Body of pancreas (tissue), 4 donors: ENCODE measurements around the gene CDC5L. TPM values are rescaled to one million over a fixed set of nuclear protein-coding genes. Genes with fewer than 3 reads are reported as not detected.

ENCODE experiments used
- ATAC-seq: fragments of 150-250 bp; one replicate; pipeline ENCODE4 v1.9.1; 2016
- DNase-seq, 4 donors: peaks; one replicate each; pipeline ENCODE4 v3.0.0-alpha.2; 2019
- H3K27ac ChIP-seq, 4 donors: fragments of 200-600 bp; sonication (generic); 1 replicate in 3 of 4; 2 replicates in 1 of 4; pipeline versions ENCODE4 v1.5.1 to v1.6.1; 2016 to 2019; ENCODE audit warnings: mild to moderate bottlenecking in 1 of 4, mixed read lengths in 1 of 4, moderate library complexity in 1 of 4
- H3K27me3 ChIP-seq, 2 donors: fragments of 200-600 bp; sonication (generic); one replicate each; pipeline ENCODE4 v1.6.0; 2016; ENCODE audit warnings: mild to moderate bottlenecking in 1 of 2
- H3K36me3 ChIP-seq, 2 donors: fragments of 200-600 bp; sonication (generic); replicated peaks in 1 of 2; 2 replicates each; pipeline ENCODE4 v1.5.1; 2016; ENCODE audit warnings: low read depth in 2 of 2; ENCODE audit not compliant: insufficient read depth in 1 of 2
- H3K4me1 ChIP-seq: fragments of 200-600 bp; sonication (generic); one replicate; pipeline ENCODE4 v1.6.0; 2016
- H3K4me3 ChIP-seq, 2 donors: fragments of 200-600 bp; sonication (generic); 1 replicate in 1 of 2; 2 replicates in 1 of 2; pipeline ENCODE4 v1.5.1; 2016 to 2019
- H3K9me3 ChIP-seq, 3 donors: fragments of 200-600 bp; sonication (generic); 1 replicate in 2 of 3; 2 replicates in 1 of 3; pipeline ENCODE4 v1.5.1; 2016
- CTCF ChIP-seq, 7 experiments: fragments of 450-650 bp in 4 of 7; fragments of 200-600 bp in 3 of 7; sonication (generic) in 3 of 7; IDR thresholded peaks; one replicate each; pipeline ENCODE4 v1.5.1; 2016 to 2019; ENCODE audit warnings: antibody characterized with exemption in 7 of 7
- POLR2A ChIP-seq, 3 donors: fragments of 450-650 bp; IDR thresholded peaks; one replicate each; pipeline ENCODE4 v1.6.1; 2016; ENCODE audit warnings: antibody characterized with exemption in 3 of 3, mild to moderate bottlenecking in 2 of 3
- WGBS, 2 donors: methylation state at CpG; one replicate each; pipeline ENCODE4 v1.1.5; 2017; 5-methylcytosine and 5-hydroxymethylcytosine counted together
- intact Hi-C: fragments of 100-400 bp; cut with DNase I; formaldehyde crosslinking; loops from one replicate; pipeline ENCODE4 v1.15.1; 2023
- total RNA-seq, 2 donors: library from RNA; depleted of rRNA; stranded (reverse); fragments of >200 nt; gene quantifications; one replicate each; pipeline ENCODE4 v1.1.0, GENCODE V29; 2016

CDC5L gene
- total RNA-seq, 2 donors from 2014 or later = 10.2 to 11.2 TPM

DNA sequence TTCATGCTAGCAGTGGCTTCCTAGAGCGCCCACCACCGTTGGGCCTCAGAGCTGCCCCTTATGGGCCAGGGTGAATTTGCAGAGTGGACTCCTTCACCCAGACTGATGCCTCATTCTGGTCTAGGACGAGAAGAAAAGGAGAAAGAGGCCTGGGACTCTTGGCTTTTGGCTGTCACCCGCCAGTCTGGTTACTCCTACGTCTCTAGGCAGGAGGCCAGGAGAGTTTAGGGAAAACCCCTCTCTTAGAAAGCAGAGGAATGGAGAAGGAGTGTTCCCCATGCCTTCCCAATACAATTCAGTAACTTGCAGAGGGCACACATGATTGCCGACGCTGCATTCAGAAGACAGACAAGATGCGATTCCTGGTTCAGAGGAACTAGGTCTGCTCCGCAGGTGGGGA, 70.1 kb downstream of the CDC5L start:
- no peaks in the 10 kb centered on the region for H3K9me3 ChIP-seq
- TF ChIP-seq CTCF (IDR thresholded peaks at IDR 0.05) (no peak), POLR2A (IDR thresholded peaks at IDR 0.05) (no peak)
- ATAC-seq (no peak), DNase-seq (no peak)
- WGBS, 2 donors = 75 to 79% methylated on average over 9 of the region's 9 CpGs
- no peak overlapping the region for H3K27ac ChIP-seq
- no peak overlapping the region for H3K4me3 ChIP-seq
- no peaks in the 10 kb centered on the region for H3K36me3 ChIP-seq
- intact Hi-C loops = no loop called here
- H3K27me3 ChIP-seq = no peaks in the 10 kb centered on the region
- no peaks in the 10 kb centered on the region for H3K4me1 ChIP-seq

DNA sequence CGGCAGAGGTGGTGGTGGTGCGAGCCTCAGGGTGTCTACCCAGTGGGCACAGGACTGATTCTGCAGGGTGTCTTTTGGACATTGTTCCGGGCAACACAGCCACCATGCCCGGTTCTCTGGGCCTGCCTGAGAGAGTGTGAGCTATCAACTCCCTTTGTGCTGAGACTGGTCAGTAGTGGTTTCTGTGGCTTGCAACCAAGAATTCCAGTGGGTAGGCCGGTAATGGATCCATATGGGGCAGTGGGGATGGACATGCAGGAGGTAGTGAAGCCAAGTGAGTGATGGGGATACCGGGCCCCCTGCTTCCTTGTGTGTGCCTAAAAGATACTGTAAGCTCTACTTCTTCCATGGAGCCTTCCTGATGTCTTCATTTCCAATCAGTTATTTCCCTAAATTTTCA, 71.0 kb downstream of the CDC5L start:
- no peak for ATAC-seq
- TF ChIP-seq POLR2A (IDR thresholded peaks at IDR 0.05) (no peak), CTCF (IDR thresholded peaks at IDR 0.05) (no peak)
- 90 to 95% methylated on average over 4 to 5 of the region's 6 CpGs for WGBS, 2 donors
- intact Hi-C loops = no loop called here
- no peak for DNase-seq
- Histone ChIP-seq H3K4me1 (no peaks in the 10 kb centered on the region), H3K9me3 (no peaks in the 10 kb centered on the region), H3K27ac (no peak overlapping the region), H3K36me3 (no peaks in the 10 kb centered on the region), H3K4me3 (no peak overlapping the region), H3K27me3 (no peaks in the 10 kb centered on the region)

GRCh38 chr6:44462335-44462734, 74.8 kb downstream of the CDC5L start:
- no peaks in the 10 kb centered on the region for H3K27me3 ChIP-seq
- intact Hi-C loops = no loop called here
- H3K27ac ChIP-seq = no peak overlapping the region
- DNase-seq (no peak), ATAC-seq (no peak)
- H3K36me3 ChIP-seq = no peaks in the 10 kb centered on the region
- no peak for TF ChIP-seq CTCF (IDR thresholded peaks at IDR 0.05)
- TF ChIP-seq POLR2A (IDR thresholded peaks at IDR 0.05) = no peak
- WGBS, 2 donors = 80 to 85% methylated on average over 15 of the region's 15 CpGs
- no peaks in the 10 kb centered on the region for H3K4me1 ChIP-seq
- no peak overlapping the region for H3K4me3 ChIP-seq
- no peaks in the 10 kb centered on the region for H3K9me3 ChIP-seq

DNA sequence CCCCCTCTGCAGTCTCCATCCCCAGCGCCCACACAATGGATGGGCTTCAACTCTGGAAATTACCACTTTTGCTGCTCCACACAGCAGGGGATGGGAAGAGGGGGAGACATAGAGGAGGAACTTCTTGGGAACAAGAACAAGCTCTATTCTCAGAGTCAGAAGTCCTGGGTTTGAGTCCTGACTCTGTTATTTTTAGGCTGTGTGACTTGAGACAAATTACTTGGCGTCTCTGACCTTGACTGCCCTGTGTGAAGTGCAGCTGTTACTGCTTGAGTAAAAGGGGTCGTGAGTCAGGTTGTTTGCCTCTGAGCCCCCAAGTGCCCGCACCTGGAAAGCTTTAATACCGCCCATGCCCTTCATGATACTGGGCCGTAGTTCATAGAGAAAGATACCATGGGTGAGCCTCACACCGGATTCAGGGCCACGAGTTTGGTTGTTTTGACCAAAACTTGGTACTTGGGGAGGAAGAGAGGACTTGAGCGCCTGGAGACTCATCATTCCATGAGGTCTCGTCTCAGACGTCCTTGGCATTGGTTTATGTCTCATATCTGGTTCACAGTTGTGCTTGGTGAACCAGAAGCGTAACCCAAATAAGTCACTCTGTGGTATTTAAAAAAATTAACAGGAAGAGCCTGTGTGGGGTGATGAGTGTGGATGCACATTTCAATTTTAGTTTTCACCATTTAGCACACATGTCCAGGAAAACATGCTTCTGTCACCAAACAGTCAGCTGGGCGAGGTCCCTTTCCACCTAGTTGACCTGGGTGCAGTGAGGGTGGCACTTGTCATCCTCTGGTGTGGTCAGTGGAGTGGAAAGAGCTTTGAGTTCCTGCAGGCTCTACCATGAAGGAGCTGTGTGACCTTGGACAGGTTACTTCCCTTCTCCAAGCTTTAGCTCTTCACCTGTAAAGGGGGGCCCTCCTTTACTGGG, 75.6 kb downstream of the CDC5L start:
- no peaks in the 10 kb centered on the region for H3K27me3 ChIP-seq
- H3K4me3 ChIP-seq = no peak overlapping the region
- no peak overlapping the region for H3K27ac ChIP-seq
- no peaks in the 10 kb centered on the region for H3K9me3 ChIP-seq
- H3K4me1 ChIP-seq = no peaks in the 10 kb centered on the region
- H3K36me3 ChIP-seq = no peaks in the 10 kb centered on the region
- ATAC-seq = no peak
- DNase-seq = no peak
- intact Hi-C loops = no loop called here
- TF ChIP-seq CTCF (IDR thresholded peaks at IDR 0.05) (no peak), POLR2A (IDR thresholded peaks at IDR 0.05) (no peak)
- 82 to 87% methylated on average over 13 of the region's 13 CpGs for WGBS, 2 donors
